ENCODE measurements around the gene CCDC171. TPM values are rescaled to one million over a fixed set of nuclear protein-coding genes. Genes with fewer than 3 reads are reported as not detected.

The CCDC171 gene
- polyA plus RNA-seq, 1 donor, result 9.4 TPM

DNA sequence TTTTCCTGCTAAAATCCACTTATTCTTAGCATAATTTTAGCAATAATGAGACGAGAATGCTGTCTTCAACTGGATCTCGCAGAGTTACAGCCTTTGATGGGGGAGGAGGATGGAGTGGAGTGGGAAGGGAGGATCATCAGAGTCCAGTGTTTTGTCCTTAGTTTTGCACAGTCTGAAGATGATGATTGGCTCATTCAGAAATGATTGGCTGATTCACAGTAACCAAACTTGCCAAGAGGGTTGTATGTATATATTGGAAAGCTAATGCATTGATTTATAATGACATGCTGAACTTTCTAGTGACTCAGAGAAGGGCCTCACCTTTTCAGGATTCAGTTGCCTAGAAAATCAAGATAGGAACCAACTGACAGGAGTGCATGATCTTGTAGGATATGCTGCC, 448.0 kb downstream of the CCDC171 start:
- no peak for DNase-seq

- DNase-seq, result no peak
These were observed 449.0 kb downstream of the CCDC171 start for GRCh38 chr9:16001856-16002255.

- DNase-seq, result no peak
These were observed 450.0 kb downstream of the CCDC171 start for GRCh38 chr9:16002816-16003215.

DNA sequence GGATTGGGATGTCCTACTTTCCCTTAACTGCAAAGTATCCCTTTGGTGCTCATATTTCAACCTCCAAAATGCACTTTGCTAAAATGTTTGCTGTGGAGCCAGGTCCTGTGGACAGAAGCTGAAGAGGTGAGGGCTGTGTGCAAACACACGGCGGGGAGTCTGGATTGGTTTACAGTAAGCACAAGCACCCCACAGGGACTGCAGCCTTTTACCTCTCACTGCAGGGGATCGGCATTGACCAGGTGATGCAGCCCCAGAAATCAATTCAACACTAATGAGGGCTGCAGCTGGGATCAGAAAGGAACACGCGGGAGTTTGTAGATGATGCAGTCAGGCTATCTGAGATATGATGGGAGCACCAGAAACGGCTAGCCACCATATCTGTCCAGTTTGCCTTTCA, 450.9 kb downstream of the CCDC171 start:
- DNase-seq, result no peak

GRCh38 chr9:16004613-16005012, 451.8 kb downstream of the CCDC171 start:
- DNase-seq, result no peak

DNA sequence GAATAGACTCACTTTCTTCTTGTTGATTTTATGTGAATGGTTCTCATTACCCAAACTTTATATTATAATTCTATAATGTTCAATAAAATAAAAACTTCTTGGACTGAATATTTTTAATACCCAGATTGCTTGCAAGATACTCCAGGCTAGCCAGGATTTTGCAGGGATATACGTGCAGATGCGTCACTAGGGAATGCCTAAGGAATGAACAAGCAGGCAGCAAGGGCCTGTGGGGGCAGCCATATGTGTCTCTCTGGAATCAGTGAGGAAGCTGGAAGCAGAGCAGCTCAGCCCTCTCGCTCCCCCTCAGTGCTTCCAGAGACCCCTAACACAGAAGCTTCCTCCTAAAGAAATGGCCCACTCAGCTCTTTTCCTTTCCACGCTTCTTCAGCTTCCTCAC, 457.4 kb downstream of the CCDC171 start:
- no peak for DNase-seq

DNA sequence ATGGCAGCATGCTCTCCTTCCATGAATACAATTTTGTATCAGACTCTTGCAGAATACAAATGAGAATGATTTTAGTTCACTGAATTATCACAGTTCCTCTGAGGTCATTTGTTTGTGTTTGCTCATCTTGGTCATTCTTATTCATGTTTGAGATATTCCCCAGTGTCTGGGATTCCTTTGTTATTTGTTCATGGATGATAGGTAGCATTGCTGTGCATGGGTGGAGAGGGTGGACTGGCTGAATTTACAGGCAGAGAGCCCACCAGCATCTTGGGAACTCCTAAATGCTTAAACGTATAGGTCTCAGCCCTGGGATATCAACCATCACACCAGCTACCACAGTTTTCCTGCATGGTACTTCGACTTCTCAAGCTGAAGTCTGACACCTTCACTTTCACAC, 459.8 kb downstream of the CCDC171 start:
- no peak for DNase-seq

DNA sequence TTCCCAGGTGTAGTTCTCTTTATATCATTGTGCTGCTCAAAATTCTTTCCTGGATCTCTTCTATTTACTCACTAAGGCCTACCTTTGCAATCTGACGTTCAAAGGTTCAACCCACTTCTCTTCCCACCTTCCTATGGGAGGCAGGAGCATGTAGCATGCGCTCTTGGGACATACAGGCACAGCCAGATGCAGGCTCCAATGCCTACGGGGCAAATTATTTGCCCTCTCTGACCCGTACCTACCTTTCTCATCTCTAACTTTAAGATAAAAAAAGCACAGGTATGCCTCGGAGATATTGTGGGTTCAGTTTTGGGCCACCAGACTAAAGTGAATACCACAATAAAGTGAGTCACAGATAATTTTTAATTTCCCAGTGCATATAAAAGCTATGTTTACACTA, 460.5 kb downstream of the CCDC171 start:
- no peak for DNase-seq

DNA sequence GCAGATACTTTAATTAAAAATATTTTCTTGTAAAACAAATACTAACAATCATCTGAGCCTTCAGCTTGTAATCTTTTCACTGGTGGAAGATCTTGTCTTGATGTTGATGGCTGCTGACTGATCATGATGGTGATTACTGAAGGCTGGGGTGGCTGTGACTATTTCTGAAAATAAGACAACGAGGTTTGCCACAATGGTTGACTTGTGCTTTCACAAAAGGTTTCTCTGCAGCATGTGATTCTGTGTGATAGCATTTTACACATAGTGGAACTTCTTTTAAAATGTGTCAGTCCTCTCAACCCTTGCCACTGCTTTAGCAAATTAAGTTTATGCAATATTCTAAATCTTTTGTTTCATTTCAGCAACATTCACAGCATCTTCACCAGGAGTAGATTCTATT, 461.0 kb downstream of the CCDC171 start:
- no peak for DNase-seq

- DNase-seq, result no peak
These were observed 469.4 kb downstream of the CCDC171 start for GRCh38 chr9:16022228-16022627.

- DNase-seq, result no peak
These were observed 470.6 kb downstream of the CCDC171 start for GRCh38 chr9:16023446-16023845.

Other genes with a start within 250 kb of the CCDC171 start
- gene TTC39B, start 245.8 kb upstream of the CCDC171 start, polyA plus RNA-seq (ENCODE audit: insufficient read length), result 11.9 TPM
- gene SNAPC3, start 130.2 kb upstream of the CCDC171 start, polyA plus RNA-seq (ENCODE audit: insufficient read length), result 58.2 TPM
- gene PSIP1, start 42.1 kb upstream of the CCDC171 start, polyA plus RNA-seq (ENCODE audit: insufficient read length), result 253 TPM

All from left kidney (tissue), 2 donors.